HG02885 (cell line): Measurements from ENCODE around the gene BLTP3B.

Source experiments
- ATAC-seq: cut with Tn5 transposase; IDR thresholded peaks from one replicate; pipeline ENCODE4 v1.9.1; 2021; ENCODE audit warnings: mild to moderate bottlenecking; ENCODE audit not compliant: unreplicated experiment, poor library complexity

BLTP3B gene

GRCh38 chr12:100165356-100165755 lies 22.7 kb upstream of the BLTP3B start:
- ATAC-seq: no peak

GRCh38 chr12:100164153-100164704 lies 21.6 kb upstream of the BLTP3B start:
- ATAC-seq: peak; percentile 8

GRCh38 chr12:100163416-100164152 lies 20.9 kb upstream of the BLTP3B start:
- ATAC-seq: peak; percentile 100

DNA sequence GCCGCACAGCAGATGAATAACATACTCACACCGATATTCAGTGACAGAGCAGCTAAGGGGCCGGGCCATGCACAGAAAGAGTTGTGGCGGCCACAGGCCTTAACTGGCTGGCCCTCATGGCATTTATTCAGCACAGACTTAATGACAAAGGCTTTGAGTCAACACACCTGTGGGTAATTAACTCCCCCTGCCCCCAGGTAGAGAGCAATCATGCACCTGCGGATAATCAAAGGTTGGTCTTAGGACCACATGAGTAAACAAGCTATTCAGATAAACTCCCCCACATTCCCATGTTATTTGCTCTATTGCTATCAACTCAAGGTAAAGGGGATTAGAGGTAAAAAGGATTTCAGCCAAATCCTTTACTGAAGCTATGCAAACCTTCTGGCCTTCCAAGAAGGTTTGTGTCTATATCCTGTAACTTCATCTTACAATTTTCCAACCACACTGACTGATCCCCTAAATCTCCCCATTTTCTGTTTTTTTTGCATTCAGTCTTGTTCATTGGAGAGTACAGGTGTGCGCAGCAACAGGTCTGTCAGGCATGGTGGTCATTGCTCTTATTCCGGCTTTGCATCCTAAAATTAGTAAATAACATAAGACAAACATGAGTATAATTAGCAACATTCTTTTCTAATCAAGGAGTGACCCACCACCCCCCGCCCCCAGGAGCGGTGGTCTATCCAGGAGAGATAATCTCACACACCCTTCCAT lies 16.9 kb upstream of the BLTP3B start:
- ATAC-seq: no peak

GRCh38 chr12:100158535-100158934 lies 15.9 kb upstream of the BLTP3B start:
- ATAC-seq: no peak

GRCh38 chr12:100157427-100157821 lies 14.8 kb upstream of the BLTP3B start:
- ATAC-seq: no peak

GRCh38 chr12:100156731-100157426 lies 14.2 kb upstream of the BLTP3B start:
- ATAC-seq: no peak

GRCh38 chr12:100154474-100155247 lies 12.0 kb upstream of the BLTP3B start:
- ATAC-seq: peak; percentile 82

GRCh38 chr12:100153131-100153530 lies 10.5 kb upstream of the BLTP3B start:
- ATAC-seq: no peak

GRCh38 chr12:100151769-100152168 lies 9.1 kb upstream of the BLTP3B start:
- no peak for ATAC-seq

DNA sequence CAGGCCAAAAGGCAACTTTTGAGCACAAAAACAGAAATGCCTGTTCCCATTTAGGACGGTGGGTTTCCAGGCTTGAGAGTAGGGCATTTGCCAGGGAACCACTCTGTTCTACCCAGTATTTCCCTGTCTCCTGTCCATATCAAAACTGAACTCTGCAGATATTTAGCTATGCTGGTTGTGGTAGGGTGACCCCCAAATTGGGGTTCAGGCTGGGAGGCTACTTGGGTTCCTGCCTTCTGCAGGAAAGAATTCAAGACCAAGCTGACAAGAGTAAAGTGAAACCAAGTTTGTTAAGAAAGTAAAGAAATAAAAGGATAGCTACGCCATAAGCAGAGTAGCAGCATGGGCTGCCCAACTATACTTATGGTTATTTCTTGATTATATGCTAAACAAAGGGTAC lies 3.6 kb upstream of the BLTP3B start:
- ATAC-seq: no peak

GRCh38 chr12:100145643-100146042 lies 3.0 kb upstream of the BLTP3B start:
- no peak for ATAC-seq

DNA sequence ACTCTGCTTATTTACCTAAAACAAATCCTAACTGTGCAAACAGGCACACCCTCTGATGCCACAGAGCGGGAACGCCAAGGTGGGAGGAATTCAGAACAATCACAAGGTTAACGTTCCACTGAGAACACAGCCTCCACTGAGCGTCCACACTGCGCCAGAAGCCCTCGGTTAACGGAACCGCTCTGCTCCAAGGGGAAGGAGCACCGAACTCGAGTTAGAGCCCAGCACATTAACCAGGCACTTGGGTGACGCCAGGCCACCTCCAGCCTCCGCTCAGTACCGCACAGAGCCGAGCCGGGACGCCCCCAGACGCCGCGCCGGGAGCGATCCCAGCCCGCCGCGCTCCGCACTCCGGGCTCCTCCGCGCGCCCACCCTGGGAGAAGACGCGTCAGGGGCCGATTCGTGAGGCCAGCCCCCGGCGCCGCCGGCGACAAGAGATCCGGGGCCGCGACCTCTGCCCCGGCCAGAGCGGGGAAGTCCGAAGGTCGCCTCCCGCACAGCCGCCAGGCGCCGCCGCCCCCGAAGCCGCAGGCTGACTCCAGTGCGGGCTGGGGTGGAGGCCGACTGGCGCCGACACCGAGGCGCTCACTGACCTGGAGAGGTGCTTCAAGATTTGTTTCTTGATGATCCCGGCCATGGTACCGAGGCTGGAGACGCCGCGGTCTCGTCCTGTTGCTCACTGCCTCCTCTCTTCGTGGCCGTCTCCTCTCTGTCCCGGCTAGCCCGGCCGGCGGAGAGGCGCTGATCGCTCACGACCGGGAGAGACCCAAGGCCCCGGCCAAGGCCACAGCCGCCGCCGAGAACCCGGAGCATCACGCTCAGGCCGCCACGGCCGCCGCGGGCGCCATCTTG lies 450 bp downstream of the BLTP3B start:
- ATAC-seq: peak; percentile 45

DNA sequence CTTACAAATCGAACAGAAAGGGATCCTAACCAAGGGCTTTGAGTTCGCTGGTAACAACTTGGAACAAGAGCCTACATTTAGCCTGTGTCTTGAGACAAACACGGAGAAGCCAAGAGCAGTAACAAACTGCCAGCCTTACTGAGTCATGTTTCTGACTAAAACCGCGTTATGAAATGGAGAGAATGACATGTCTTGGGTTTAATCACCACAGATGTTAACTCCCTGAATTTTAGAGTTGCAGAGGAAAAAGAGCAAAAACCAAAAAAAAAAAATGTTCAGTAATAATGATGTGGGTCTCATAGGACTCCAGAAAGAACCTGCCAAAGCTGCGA lies 1.0 kb downstream of the BLTP3B start:
- peak; percentile 39 for ATAC-seq

GRCh38 chr12:100138803-100139098 lies 3.9 kb downstream of the BLTP3B start:
- ATAC-seq: no peak

DNA sequence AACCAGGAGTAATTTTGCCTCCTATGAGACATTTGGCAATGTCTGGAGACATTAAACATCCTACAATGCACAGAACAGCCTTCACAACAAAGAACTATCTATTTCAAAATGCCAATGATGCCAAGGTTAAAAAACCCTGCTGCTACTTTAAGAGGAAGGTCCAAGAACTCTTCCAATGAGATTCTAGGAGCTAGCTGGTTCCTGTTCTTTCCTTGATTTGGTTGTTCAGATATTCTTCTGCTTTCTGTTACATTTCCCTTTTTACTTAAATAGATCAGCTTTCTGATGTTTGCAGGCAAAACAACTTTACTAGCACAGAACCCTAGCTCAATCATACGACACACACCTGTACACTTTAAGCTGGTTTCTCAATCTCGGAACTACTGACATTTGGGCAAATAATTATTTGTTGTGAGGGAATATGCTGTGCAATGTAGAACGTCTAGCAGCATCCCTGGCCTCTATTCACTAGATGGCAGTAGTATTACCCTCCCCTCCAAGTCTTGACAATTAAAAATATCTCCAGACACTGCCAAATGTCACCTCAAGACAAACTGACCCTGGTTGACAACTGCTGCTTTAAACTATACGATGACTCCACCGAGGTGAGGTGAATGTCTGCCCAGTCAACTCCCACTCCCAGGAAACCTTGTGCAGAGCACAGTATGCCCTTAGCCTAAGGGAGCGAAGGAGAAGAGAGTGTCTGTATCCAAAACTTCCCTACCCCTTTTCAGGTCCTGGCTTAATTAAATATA lies 4.4 kb downstream of the BLTP3B start:
- ATAC-seq: peak; percentile 26

- no peak for ATAC-seq
Observed at GRCh38 chr12:100133200-100133599, 9.5 kb downstream of the BLTP3B start.

GRCh38 chr12:100128512-100128908 lies 14.2 kb downstream of the BLTP3B start:
- no peak for ATAC-seq
